ENCODE results near the gene C1RL. TPM values are rescaled to one million over a fixed set of nuclear protein-coding genes. Genes with fewer than 3 reads are reported as not detected.

C1RL gene
- total and polyA plus RNA-seq, 10 donors = 19.1 to 126 (median 84.4) TPM

GRCh38 chr12:7154901-7155470, 46.0 kb upstream of the C1RL start:
- no peak for DNase-seq
- peaks cover 0 to 94% (median 70%) of the 10 kb centered on the region in 6 donors for H3K36me3 ChIP-seq
- H3K27ac ChIP-seq = no peak overlapping the region
- H3K4me1 ChIP-seq = peaks cover 0 to 8% (median 0%) of the 10 kb centered on the region in 6 donors
- intact Hi-C loops (cut with DNase I; ENCODE audit: low total_unique reads) = no loop called here
- TF ChIP-seq, protein P1, sequence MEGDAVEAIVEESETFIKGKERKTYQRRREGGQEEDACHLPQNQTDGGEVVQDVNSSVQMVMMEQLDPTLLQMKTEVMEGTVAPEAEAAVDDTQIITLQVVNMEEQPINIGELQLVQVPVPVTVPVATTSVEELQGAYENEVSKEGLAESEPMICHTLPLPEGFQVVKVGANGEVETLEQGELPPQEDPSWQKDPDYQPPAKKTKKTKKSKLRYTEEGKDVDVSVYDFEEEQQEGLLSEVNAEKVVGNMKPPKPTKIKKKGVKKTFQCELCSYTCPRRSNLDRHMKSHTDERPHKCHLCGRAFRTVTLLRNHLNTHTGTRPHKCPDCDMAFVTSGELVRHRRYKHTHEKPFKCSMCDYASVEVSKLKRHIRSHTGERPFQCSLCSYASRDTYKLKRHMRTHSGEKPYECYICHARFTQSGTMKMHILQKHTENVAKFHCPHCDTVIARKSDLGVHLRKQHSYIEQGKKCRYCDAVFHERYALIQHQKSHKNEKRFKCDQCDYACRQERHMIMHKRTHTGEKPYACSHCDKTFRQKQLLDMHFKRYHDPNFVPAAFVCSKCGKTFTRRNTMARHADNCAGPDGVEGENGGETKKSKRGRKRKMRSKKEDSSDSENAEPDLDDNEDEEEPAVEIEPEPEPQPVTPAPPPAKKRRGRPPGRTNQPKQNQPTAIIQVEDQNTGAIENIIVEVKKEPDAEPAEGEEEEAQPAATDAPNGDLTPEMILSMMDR (IDR thresholded peaks at IDR 0.05 in 8 of 11, conservative IDR thresholded peaks at IDR 0.05 in 3 of 11) = no peak
- TF ChIP-seq POLR2A (IDR thresholded peaks at IDR 0.05) (no peak), POLR2AphosphoS5 (IDR thresholded peaks at IDR 0.05) (no peak)
- H3K9me3 ChIP-seq = no peaks in the 10 kb centered on the region
- no peaks in the 10 kb centered on the region for H3K27me3 ChIP-seq (replicated peaks in 1 of 7)
- WGBS, 5 donors = 87 to 94% (median 89%) methylated on average over 12 of the region's 12 CpGs
- no peak overlapping the region for H3K4me3 ChIP-seq

GRCh38 chr12:7154042-7154441, 45.0 kb upstream of the C1RL start:
- whole genome bisulfite sequencing, 5 donors = 86 to 95% (median 90%) methylated on average over 6 of the region's 6 CpGs
- Histone ChIP-seq H3K36me3 (peaks cover 0 to 100% (median 80%) of the 10 kb centered on the region in 6 donors), H3K9me3 (no peaks in the 10 kb centered on the region), H3K27me3 (replicated peaks in 1 of 7) (no peaks in the 10 kb centered on the region), H3K27ac (no peak overlapping the region), H3K4me1 (peaks cover 0 to 9% (median 0%) of the 10 kb centered on the region in 6 donors), H3K4me3 (no peak overlapping the region)
- intact Hi-C loops (cut with DNase I; ENCODE audit: low total_unique reads) = no loop called here
- no peak for DNase-seq
- TF ChIP-seq, protein P1 (IDR thresholded peaks at IDR 0.05 in 8 of 11, conservative IDR thresholded peaks at IDR 0.05 in 3 of 11) = no peak
- TF ChIP-seq POLR2AphosphoS5 (IDR thresholded peaks at IDR 0.05) = no peak
- TF ChIP-seq POLR2A (IDR thresholded peaks at IDR 0.05) = no peak

GRCh38 chr12:7152818-7153217, 43.8 kb upstream of the C1RL start:
- no peak for DNase-seq
- peaks cover 0 to 9% (median 0%) of the 10 kb centered on the region in 6 donors for H3K4me1 ChIP-seq
- H3K27me3 ChIP-seq (replicated peaks in 1 of 7) = no peaks in the 10 kb centered on the region
- intact Hi-C loops (cut with DNase I; ENCODE audit: low total_unique reads) = no loop called here
- 82 to 89% (median 87%) methylated on average over 4 of the region's 4 CpGs for WGBS, 5 donors
- peaks cover 0 to 100% (median 83%) of the 10 kb centered on the region in 6 donors for H3K36me3 ChIP-seq
- H3K27ac ChIP-seq = no peak overlapping the region
- TF ChIP-seq POLR2A (IDR thresholded peaks at IDR 0.05) (no peak), POLR2AphosphoS5 (IDR thresholded peaks at IDR 0.05) (no peak)
- TF ChIP-seq, protein P1 (IDR thresholded peaks at IDR 0.05 in 8 of 11, conservative IDR thresholded peaks at IDR 0.05 in 3 of 11) = no peak
- no peak overlapping the region for H3K4me3 ChIP-seq
- H3K9me3 ChIP-seq = no peaks in the 10 kb centered on the region

DNA sequence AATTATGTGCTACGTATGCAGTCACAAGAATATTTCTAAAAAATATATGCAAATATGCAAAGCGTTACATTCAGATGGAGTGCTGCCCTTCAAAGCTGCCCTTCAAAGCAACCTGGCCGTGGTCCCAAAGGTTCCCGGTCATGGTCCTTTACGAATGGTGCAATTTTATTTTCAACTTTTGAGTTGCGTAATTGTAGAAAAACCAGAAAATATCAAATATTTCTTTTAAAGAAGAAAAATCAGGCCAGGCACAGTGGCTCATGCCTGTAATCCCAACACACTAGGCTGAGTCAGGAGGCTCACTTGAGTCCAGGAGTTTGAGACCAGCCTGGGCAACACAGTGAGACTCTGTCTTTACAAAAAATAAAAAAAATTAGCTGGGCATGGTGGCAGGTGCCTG, 42.5 kb upstream of the C1RL start:
- DNase-seq = no peak
- Histone ChIP-seq H3K27me3 (replicated peaks in 1 of 7) (no peaks in the 10 kb centered on the region), H3K36me3 (peaks cover 0 to 100% (median 79%) of the 10 kb centered on the region in 6 donors), H3K4me3 (no peak overlapping the region), H3K27ac (no peak overlapping the region), H3K9me3 (no peaks in the 10 kb centered on the region), H3K4me1 (peaks cover 0 to 9% (median 0%) of the 10 kb centered on the region in 6 donors)
- intact Hi-C loops (cut with DNase I; ENCODE audit: low total_unique reads) = no loop called here
- 82 to 95% (median 86%) methylated on average over 6 of the region's 6 CpGs for WGBS, 5 donors
- TF ChIP-seq POLR2AphosphoS5 (IDR thresholded peaks at IDR 0.05) = no peak
- TF ChIP-seq, protein P1 (IDR thresholded peaks at IDR 0.05 in 8 of 11, conservative IDR thresholded peaks at IDR 0.05 in 3 of 11) = no peak
- no peak for TF ChIP-seq POLR2A (IDR thresholded peaks at IDR 0.05)

All from spleen (tissue), 11 donors.